GM12874 (cell line): ENCODE results near the gene ZNF777.

Experiments used
- TF ChIP-seq, protein P1 (sequence below): IDR thresholded peaks from 2 replicates; pipeline ENCODE4 v1.5.1; 2011; ENCODE audit warnings: low read depth, mild to moderate bottlenecking, control low read depth, low read length, moderate library complexity; ENCODE audit not compliant: insufficient read depth

Gene ZNF777

GRCh38 chr7:149422162-149422913, 38.5 kb downstream of the ZNF777 start:
- TF ChIP-seq, protein P1, sequence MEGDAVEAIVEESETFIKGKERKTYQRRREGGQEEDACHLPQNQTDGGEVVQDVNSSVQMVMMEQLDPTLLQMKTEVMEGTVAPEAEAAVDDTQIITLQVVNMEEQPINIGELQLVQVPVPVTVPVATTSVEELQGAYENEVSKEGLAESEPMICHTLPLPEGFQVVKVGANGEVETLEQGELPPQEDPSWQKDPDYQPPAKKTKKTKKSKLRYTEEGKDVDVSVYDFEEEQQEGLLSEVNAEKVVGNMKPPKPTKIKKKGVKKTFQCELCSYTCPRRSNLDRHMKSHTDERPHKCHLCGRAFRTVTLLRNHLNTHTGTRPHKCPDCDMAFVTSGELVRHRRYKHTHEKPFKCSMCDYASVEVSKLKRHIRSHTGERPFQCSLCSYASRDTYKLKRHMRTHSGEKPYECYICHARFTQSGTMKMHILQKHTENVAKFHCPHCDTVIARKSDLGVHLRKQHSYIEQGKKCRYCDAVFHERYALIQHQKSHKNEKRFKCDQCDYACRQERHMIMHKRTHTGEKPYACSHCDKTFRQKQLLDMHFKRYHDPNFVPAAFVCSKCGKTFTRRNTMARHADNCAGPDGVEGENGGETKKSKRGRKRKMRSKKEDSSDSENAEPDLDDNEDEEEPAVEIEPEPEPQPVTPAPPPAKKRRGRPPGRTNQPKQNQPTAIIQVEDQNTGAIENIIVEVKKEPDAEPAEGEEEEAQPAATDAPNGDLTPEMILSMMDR = peak; percentile 83

GRCh38 chr7:149420006-149420405, 40.9 kb downstream of the ZNF777 start:
- TF ChIP-seq, protein P1 = no peak

DNA sequence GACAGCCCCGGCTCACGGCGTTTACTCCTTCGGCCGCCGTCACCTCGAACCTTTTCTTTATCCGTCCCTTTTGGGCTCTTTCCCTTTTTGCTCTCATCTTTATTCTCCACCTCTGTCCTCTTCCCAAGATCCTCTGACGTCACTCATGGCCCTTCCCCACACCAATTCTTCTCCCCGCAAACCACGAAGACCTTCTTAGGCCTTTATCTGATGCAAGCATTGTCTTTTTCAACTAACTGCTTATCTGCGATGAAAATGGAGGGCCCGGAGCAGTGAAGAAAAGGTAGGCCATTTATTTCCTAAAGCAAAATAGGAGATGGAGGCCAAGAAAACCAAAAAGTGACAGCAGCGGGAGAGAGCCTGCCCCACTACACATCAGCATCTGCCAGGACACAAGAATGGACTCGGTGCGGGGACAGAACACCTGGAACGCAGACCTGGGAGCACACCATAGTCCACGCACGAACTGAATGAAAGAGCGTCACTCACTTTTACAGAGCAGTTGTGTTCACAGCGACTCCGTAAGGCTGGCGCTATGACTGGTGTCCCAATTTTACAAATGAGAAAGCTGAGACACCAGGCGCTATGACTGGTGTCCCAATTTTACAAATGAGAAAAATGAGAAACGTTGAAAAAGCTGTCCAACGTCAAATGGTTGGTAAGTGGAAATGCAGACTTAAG, 45.3 kb downstream of the ZNF777 start:
- TF ChIP-seq, protein P1 = no peak

- TF ChIP-seq, protein P1 = no peak
These were observed 46.0 kb downstream of the ZNF777 start for GRCh38 chr7:149414745-149415390.

DNA sequence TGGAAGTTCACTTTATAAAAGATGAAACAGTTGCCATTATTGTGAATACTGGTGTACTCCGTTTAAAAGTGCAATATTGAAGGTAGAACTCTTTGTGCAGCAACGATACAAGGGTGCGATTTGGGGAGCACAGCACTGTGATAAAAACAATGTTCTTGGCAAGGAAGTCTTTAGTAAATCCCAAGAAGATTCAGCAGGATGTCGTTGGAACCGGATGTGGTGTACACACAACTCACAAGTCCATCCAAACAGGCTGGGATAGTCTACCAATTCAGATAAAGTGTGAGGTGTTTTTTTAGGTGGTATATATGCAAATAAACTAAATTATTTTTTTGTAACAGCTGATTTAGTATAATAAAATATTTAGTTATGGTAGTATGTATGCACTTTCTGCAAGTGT, 46.7 kb downstream of the ZNF777 start:
- TF ChIP-seq, protein P1 = no peak

DNA sequence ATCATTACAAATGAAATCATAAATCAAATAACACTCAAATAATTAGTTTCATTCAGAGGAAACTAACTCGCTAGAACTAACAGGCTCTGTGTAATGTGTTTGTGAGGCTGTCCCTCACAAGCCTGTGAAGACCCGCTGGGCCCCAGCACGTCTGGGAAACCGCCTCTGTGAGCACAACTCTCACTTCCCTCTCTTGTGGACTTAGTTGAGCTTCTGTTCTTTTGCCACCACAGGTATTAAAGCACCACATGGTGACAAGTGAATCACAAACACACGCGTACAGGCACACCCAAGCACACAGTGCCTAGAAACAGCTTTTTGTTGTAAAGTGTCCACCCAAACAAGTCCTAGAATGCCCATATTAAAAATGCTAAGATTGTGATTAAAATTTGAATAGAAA, 51.0 kb downstream of the ZNF777 start:
- TF ChIP-seq, protein P1 = no peak

DNA sequence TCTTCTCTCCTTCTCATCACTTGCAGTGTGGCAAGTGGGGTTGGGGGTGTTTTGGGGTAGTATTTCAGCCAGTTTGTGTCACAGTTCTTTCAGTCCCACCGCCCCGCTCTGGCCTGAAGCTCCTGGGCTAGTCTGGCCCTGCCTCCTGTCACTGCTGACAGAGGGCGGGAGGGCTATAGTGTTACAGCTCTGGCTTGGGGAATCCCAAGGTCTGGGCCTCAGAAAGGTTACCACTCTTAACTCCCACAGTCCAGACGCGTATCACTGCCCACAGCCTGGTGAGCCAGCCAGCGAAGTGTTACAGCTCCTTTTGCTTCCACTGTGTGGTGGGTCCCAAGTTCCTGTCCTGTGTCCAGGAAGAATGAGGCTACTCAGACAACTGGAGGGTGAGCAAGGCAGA, 56.0 kb downstream of the ZNF777 start:
- TF ChIP-seq, protein P1 = no peak
